ACHN (cell line): ENCODE measurements around the gene LRP8.
"Not testable (repeated sequence)": the region's sequence is repeated elsewhere in the genome, so short reads cannot be mapped to it uniquely, and the experiment has no call there.

ENCODE experiments used
- DNase-seq: peaks from one replicate; pipeline ENCODE4 v3.0.0-alpha.2; 2015
- in situ Hi-C: cut with HindIII; loops from 2 replicates; pipeline ENCODE4 v1.10.0; 2017; ENCODE audit warnings: low sequenced_read_pairs, low pct_ligation_motif_present, low pct_unique_long_range_greater_than_20kb

LRP8 gene

GRCh38 chr1:53218201-53218600, 109.7 kb downstream of the LRP8 start:
- DNase-seq = no peak
- in situ Hi-C loops = no loop called here

- in situ Hi-C loops = no loop called here
- no peak for DNase-seq
Observed at GRCh38 chr1:53214376-53214940, 113.4 kb downstream of the LRP8 start.

- in situ Hi-C loops = no loop called here
- DNase-seq = no peak
Observed at GRCh38 chr1:53210954-53211353, 116.9 kb downstream of the LRP8 start.

GRCh38 chr1:53210352-53210751, 117.5 kb downstream of the LRP8 start:
- in situ Hi-C loops = no loop called here
- no peak for DNase-seq

GRCh38 chr1:53207726-53208125, 120.1 kb downstream of the LRP8 start:
- in situ Hi-C loops = no loop called here
- DNase-seq = no peak

GRCh38 chr1:53206735-53207379, 121.0 kb downstream of the LRP8 start:
- in situ Hi-C loops = no loop called here
- DNase-seq = no peak

- DNase-seq = peak; percentile 32
- in situ Hi-C loops = not testable (repeated sequence)
Observed at GRCh38 chr1:53206083-53206685, 121.7 kb downstream of the LRP8 start.

- in situ Hi-C loops, DNase-seq: not testable (repeated sequence)
Observed at GRCh38 chr1:53205496-53205895, 122.4 kb downstream of the LRP8 start.

GRCh38 chr1:53203466-53203865, 124.4 kb downstream of the LRP8 start:
- no peak for DNase-seq
- in situ Hi-C loops = no loop called here

- no peak for DNase-seq
- in situ Hi-C loops = no loop called here
Observed at GRCh38 chr1:53198241-53198651, 129.6 kb downstream of the LRP8 start.

GRCh38 chr1:53197291-53198200, 130.3 kb downstream of the LRP8 start:
- in situ Hi-C loops = no loop called here
- DNase-seq = peak; percentile 25

GRCh38 chr1:53196485-53197290, 131.2 kb downstream of the LRP8 start, which contains the start of gene CPT2:
Gene CPT2, plus strand, starts transcription at chr1:53196824. Its CDS starts 120 bp downstream, at chr1:53196944.
- in situ Hi-C loops = no loop called here
- DNase-seq = peak; percentile 90

GRCh38 chr1:53196017-53196484, 131.8 kb downstream of the LRP8 start:
- DNase-seq = no peak
- in situ Hi-C loops = no loop called here

- DNase-seq = no peak
- in situ Hi-C loops = no loop called here
Observed at GRCh38 chr1:53195246-53196016, 132.4 kb downstream of the LRP8 start.
